Skeletal muscle tissue (tissue), 4 donors: ENCODE measurements around the gene COL5A1. TPM values are rescaled to one million over a fixed set of nuclear protein-coding genes. Genes with fewer than 3 reads are reported as not detected.

ENCODE experiments used
- H3K27ac ChIP-seq: one replicate; pipeline ENCODE4 v1.7.0; 2013; ENCODE audit warnings: mild to moderate bottlenecking, low read depth, low read length, inconsistent platforms
- H3K27me3 ChIP-seq, 3 donors: one replicate each; pipeline ENCODE4 v1.7.0; 2013; ENCODE audit warnings: low read length in 3 of 3; ENCODE audit not compliant: control insufficient read depth in 3 of 3, insufficient read depth in 3 of 3
- H3K36me3 ChIP-seq, 3 donors: one replicate each; pipeline ENCODE4 v1.7.0; 2013; ENCODE audit warnings: low read length in 3 of 3; ENCODE audit not compliant: control insufficient read depth in 3 of 3, insufficient read depth in 3 of 3
- H3K4me1 ChIP-seq, 3 donors: one replicate each; pipeline ENCODE4 v1.7.0; 2013; ENCODE audit warnings: low read length in 3 of 3, mild to moderate bottlenecking in 3 of 3; ENCODE audit not compliant: control insufficient read depth in 3 of 3, insufficient read depth in 3 of 3
- H3K4me3 ChIP-seq, 3 donors: one replicate each; pipeline ENCODE4 v1.7.0; 2013; ENCODE audit warnings: low read length in 3 of 3
- H3K9ac ChIP-seq, 3 donors: one replicate each; pipeline ENCODE4 v1.7.0; 2013; ENCODE audit warnings: low read length in 3 of 3, mild to moderate bottlenecking in 3 of 3, moderate library complexity in 2 of 3, low read depth in 1 of 3
- H3K9me3 ChIP-seq, 3 donors: one replicate each; pipeline ENCODE4 v1.7.0; 2013; ENCODE audit warnings: low read length in 3 of 3; ENCODE audit not compliant: control insufficient read depth in 3 of 3
- total RNA-seq: library from RNA; depleted of rRNA; stranded (reverse); fragments of >200 nt; gene quantifications from one replicate; pipeline ENCODE4 v1.2.3, GENCODE V29; 2014
- donor health status: Osteomylitis.

COL5A1 gene
- total RNA-seq, 1 donor from 2014 or later = 258 TPM

- H3K9me3 ChIP-seq = no peaks in the 10 kb centered on the region
Measured at GRCh38 chr9:134619448-134619982, 22.1 kb upstream of the COL5A1 start.

DNA sequence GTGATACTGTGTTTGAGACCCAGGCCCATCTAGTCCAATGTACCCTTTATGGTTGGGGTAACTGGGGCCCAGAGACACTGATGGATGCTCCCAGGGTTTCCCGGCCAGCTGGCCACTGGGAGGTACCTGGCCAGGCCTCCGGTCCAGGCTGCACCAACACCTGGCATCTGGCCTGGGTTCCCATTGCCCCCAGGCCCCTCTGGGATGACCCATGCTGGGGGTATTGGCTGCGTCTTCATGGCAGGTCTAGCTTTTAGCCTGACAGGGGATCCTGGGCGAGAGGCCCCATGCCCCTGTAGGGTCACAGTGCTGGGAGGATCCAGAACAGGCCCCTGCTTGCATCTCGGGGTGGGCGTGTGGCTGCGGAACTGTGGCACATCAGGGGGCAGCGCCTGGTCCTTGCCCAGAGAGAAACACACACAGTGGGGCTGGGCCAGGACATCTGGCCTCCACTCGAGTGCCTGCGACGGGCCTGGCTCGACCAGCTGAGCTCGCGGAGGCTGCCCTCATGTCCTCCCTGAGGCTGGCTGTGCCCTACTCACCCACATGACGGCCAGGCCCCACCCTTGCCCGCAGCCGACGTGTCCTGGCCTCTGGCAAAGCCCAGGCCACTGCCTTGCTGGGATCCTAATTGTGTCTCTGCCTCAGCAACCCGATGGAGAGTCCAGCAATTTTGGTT, 21.5 kb upstream of the COL5A1 start:
- no peak overlapping the region for H3K4me3 ChIP-seq
- H3K27me3 ChIP-seq = peaks cover 18 to 47% (median 46%) of the 10 kb centered on the region in 3 donors
- no peak overlapping the region for H3K27ac ChIP-seq
- H3K36me3 ChIP-seq = no peaks in the 10 kb centered on the region
- peaks cover 4 to 6% (median 4%) of the 10 kb centered on the region in 3 donors for H3K4me1 ChIP-seq
- H3K9ac ChIP-seq = no peak overlapping the region
- H3K9me3 ChIP-seq = no peaks in the 10 kb centered on the region

More at GRCh38 chr9:134619448-134619982, 22.1 kb upstream of the COL5A1 start:
- H3K27me3 ChIP-seq = peaks cover 18 to 47% (median 46%) of the 10 kb centered on the region in 3 donors
- no peak overlapping the region for H3K4me3 ChIP-seq
- peaks cover under 1 to 6% (median 4%) of the 10 kb centered on the region in 3 donors for H3K4me1 ChIP-seq
- H3K27ac ChIP-seq = no peak overlapping the region
- H3K36me3 ChIP-seq = no peaks in the 10 kb centered on the region
- no peak overlapping the region for H3K9ac ChIP-seq

DNA sequence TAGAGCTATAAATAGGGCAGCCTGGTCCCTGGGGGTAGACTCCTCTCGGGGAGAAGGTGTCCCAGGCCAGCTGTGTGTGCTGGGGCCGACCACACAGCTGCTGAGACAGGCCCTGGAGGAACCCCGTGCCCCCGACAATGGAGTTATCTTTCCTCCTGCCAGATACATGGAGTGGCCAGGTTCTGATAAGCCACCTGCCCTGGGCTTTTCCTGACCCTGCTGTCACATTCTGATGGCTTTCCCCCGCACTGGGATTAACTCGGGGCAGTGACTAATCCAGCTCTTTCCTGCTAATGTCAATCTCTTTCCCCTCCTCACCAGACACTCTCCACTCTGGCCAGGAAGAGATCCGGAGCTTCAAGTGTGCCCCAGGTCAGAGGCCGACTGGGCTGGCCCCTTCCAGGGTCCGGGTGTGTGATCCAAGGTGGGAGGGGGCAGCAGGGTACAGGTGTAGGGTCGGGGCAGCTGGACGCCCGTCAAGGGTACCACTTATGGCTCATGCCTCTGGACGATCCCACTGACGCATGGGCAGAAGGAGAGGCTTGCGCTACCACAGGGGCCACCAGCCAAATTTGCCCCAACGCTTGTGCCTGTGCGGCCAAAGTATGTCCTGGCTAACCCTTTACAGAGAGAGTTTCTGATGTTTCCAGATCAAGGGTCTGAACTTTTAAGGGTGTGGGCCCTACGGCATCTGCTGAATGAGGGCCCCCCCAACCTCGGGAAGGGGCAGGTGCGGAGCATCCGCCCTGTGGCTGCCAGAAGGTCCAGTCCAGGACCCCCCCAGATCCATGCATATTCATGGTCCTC, 20.6 kb upstream of the COL5A1 start:
- H3K27ac ChIP-seq = no peak overlapping the region
- H3K36me3 ChIP-seq = no peaks in the 10 kb centered on the region
- H3K4me3 ChIP-seq = no peak overlapping the region
- H3K9me3 ChIP-seq = no peaks in the 10 kb centered on the region
- peaks cover 4 to 6% (median 4%) of the 10 kb centered on the region in 3 donors for H3K4me1 ChIP-seq
- peaks cover 18 to 47% (median 46%) of the 10 kb centered on the region in 3 donors for H3K27me3 ChIP-seq
- no peak overlapping the region for H3K9ac ChIP-seq

DNA sequence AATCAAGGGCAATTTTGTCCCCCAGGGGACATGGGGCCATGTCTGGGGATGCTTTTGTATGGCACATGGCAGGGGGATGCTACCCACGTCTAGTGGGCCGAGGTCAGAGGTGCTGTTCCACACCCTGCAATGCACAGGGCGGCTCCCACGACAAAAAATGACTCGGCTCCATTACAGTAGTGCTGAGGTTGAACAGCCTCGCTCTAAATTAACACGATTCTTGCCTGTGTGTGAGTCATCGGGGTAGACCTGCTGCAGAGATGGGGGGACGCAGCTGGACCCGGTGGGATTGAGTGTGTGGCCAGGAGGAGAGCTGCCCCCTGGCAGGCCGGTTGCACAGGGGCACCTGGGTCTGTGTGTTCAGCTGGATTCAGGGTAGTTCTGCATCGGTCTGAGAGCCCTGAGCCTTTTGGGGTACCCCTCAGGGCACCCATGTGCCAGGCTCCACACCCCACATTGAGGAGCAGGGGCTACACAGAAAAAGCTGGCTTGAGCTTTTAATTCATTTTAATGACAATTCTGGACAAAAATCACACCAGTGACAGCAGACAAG, 20.0 kb upstream of the COL5A1 start:
- no peak overlapping the region for H3K4me3 ChIP-seq
- H3K9ac ChIP-seq = no peak overlapping the region
- H3K36me3 ChIP-seq = no peaks in the 10 kb centered on the region
- H3K27ac ChIP-seq = no peak overlapping the region
- H3K4me1 ChIP-seq = peaks cover 4 to 6% (median 4%) of the 10 kb centered on the region in 3 donors
- H3K9me3 ChIP-seq = no peaks in the 10 kb centered on the region
- peaks cover 18 to 47% (median 46%) of the 10 kb centered on the region in 3 donors for H3K27me3 ChIP-seq

- Histone ChIP-seq H3K27me3 (peaks cover 22 to 41% (median 40%) of the 10 kb centered on the region in 3 donors), H3K4me3 (no peak overlapping the region), H3K9me3 (no peaks in the 10 kb centered on the region), H3K9ac (no peak overlapping the region), H3K36me3 (no peaks in the 10 kb centered on the region), H3K4me1 (peaks cover 4 to 6% (median 4%) of the 10 kb centered on the region in 3 donors), H3K27ac (no peak overlapping the region)
Measured at GRCh38 chr9:134622896-134623257, 18.7 kb upstream of the COL5A1 start.

DNA sequence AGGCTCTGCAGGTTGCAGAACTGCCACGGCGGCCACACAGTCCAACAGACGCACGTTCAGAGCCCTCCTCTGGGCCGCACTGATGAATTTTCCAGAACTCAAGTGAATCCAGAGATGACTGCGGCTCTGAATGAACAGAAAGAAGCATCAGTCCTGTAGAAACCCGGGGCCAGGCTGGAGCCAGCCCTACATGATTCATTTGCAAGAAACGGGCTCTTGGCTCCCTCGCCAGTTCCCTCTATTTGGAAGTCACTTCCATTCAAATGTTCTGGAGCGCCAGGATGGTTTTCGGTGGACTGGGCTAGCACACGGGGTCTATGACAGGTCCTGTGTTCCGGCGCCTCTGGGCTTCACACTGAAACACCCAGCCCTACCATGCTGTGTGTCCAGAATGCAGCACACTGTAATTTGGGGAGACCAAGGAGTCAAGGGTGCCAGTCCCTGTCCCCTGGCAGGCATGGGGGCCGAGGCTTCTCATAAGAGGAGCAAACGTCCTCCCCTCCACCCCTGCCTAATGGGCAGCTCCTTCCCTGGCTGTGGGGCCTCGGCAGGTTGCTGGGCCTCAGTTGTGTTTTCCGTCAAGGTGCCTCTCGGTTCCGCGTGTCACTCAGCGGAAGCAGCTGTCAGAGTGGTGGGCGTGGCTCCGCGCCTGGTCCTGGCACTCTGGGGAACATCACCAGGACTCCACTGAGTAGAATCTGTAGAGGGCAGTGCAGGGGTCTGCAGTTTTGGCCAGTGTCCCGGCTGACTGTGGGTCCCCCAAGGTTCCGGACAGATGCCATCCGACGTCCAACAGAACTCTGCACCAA, 18.1 kb upstream of the COL5A1 start:
- no peaks in the 10 kb centered on the region for H3K9me3 ChIP-seq
- no peak overlapping the region for H3K4me3 ChIP-seq
- H3K4me1 ChIP-seq = peaks cover under 1 to 4% (median 1%) of the 10 kb centered on the region in 3 donors
- H3K27ac ChIP-seq = no peak overlapping the region
- H3K36me3 ChIP-seq = no peaks in the 10 kb centered on the region
- peaks cover 19 to 40% (median 35%) of the 10 kb centered on the region in 3 donors for H3K27me3 ChIP-seq
- H3K9ac ChIP-seq = no peak overlapping the region

DNA sequence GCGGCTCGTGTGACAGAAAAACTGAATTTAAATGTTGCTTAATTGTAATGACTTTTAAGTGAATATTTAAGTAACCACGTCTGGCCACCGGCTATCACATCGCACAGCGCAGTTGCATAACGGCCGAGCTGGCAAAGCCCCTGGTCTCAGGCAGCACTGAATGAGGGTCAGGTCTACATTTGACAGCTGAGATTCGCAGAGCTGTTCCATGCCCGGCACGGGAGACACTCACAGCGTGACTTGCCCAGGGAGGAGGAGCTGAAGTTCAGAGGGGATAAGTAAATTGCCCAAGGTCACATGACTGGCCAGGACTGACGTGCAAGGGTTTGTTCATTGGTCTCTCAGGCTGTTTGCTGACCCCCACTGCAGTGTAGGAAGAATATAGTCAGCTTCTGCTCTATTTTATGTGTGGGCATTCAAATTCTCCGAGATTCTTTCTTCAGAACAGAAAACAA, 17.4 kb upstream of the COL5A1 start:
- H3K4me3 ChIP-seq = no peak overlapping the region
- H3K9ac ChIP-seq = no peak overlapping the region
- H3K9me3 ChIP-seq = no peaks in the 10 kb centered on the region
- no peaks in the 10 kb centered on the region for H3K36me3 ChIP-seq
- H3K27me3 ChIP-seq = peaks cover 22 to 44% (median 31%) of the 10 kb centered on the region in 3 donors
- no peak overlapping the region for H3K27ac ChIP-seq
- H3K4me1 ChIP-seq = peaks cover 0 to 4% (median 0%) of the 10 kb centered on the region in 3 donors

- H3K9ac ChIP-seq = no peak overlapping the region
- H3K27ac ChIP-seq = no peak overlapping the region
- H3K9me3 ChIP-seq = no peaks in the 10 kb centered on the region
- peaks cover 0 to 4% (median 0%) of the 10 kb centered on the region in 3 donors for H3K4me1 ChIP-seq
- H3K36me3 ChIP-seq = no peaks in the 10 kb centered on the region
- H3K4me3 ChIP-seq = no peak overlapping the region
- peaks cover 22 to 44% (median 32%) of the 10 kb centered on the region in 3 donors for H3K27me3 ChIP-seq
Measured at GRCh38 chr9:134624621-134625181, 16.9 kb upstream of the COL5A1 start.
